Stimulated activated CD8-positive, alpha-beta memory T cell treated with anti-CD3 and anti-CD28 coated beads, Interleukin-12 subunit alpha, Interleukin-12 subunit beta, amount 100 ng/mL, for 24 hours (primary cell): ENCODE measurements around the gene TMEM151A.

Experiments used
- DNase-seq: peaks from one replicate; pipeline ENCODE4 v3.0.0-alpha.2; 2020; ENCODE audit errors: extremely low read depth

TMEM151A gene

DNA sequence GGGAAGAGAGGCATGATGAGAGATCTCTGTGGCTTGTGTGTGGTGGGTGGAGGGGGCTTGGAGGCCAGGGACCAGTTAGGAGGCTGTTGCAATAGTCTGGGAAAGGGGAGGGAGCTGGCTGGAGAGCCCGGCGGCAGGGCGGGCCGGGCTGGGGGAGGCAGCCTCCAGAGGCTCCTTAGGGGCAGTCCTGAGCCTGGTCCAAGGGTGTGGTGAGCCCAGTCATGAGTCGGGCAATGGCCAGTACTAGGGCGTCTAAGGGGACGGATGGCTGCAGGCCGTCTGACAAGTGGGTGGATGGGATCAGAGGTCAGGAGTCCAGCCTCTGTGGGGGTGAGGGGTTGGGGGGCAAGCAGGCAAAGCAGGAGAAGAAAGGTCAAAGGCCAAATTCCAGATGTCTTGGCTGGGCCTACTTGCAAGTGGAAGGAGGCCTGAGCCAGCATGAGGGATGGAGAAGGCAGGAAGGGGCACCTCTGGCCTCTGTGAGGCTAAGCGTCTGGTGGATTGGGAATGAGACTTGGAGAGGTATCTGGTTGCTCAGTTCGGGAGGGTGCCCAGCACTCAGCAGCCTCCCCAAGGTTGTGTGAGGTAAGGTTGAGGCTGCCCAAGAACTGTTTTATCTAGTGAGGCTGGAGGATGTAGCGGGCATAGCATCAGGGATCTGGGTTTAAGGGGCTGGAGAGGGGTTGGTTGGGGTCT lies 31.2 kb downstream of the TMEM151A start:
- no peak for DNase-seq

DNA sequence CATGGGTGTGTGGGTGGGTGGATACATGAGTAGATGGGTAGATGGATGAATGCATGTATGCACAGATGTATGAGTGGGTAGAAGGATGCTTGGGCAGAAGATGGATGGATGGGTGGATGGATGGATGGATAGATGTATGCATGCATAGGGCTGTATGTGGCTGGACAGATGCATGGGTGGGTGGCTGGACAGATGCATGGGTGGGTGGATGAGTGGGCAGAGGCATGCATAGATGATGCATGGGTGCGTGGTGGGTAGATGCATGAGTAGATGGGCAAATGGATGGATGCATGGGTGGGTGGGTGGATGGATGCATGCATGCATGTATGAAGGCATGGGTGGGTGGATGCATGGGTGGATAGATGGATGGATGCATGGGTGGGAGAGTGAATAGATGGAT lies 32.0 kb downstream of the TMEM151A start:
- DNase-seq = no peak

DNA sequence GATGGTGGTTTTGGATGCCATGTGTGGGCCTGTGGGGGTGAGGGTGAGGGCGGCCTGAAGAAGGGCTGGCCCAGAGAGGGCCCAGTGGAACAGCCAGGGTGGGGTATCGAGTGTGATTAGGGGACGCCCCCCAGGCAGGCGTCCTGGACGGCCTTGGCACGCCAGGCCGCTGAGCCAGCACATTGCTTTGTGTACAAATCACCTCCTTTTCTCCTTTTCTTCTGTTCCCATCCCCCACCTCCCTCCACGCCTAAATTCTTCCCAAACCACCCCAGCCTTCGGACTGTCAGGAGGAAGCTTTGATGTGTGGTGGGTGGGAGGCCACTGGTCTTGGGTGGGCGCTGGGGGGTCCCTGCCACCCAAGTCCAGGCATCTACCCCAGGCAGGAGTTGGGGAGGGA lies 33.0 kb downstream of the TMEM151A start:
- DNase-seq = no peak

GRCh38 chr11:66325263-66325671 lies 33.6 kb downstream of the TMEM151A start:
- DNase-seq = no peak

DNA sequence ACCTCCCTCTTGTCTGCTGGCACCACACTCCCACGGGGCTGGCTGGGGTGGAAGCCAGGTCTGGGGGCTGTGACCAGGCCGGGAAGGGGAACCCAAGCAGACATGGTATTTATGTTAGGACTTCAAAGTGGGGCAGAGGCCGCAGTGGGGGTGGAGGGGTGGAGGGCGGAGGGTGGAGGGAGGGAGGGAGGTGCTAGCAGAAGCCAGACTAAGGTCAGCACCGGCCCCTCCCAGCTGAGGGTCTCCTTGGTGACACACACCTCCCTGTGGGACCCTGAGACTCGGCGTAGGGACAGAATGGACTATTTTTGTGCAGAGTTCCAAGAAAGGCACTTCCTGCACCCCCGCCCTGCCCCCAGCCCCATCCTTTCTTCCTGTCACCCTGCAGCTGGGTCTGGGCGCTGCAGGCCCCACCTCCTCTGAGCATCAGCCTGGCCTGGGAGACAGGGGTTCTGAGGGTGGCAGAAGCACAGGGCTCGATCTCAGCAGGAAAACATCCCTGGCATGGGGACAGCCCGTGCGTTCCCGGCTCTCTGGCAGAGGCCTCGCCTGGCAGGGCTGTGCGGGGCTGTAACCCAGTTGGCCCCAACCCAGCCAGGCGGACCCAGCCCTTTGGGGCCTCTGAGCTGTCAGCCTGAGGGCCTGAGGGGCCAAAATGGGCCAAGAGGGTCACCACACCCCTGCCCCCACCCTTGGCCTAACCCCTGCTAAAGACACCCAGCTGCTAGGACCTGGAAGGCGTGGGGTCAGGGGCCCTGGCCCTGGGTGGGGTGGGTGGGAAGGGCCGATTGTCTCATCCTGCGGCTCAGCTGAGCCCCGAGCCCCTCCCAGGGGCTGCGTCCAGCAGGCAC lies 34.8 kb downstream of the TMEM151A start:
- no peak for DNase-seq

- no peak for DNase-seq
Observed at GRCh38 chr11:66327171-66328030, 35.7 kb downstream of the TMEM151A start.

GRCh38 chr11:66328031-66328301 lies 36.3 kb downstream of the TMEM151A start:
- DNase-seq = no peak

GRCh38 chr11:66328302-66329144 lies 36.8 kb downstream of the TMEM151A start:
- peak; percentile 48 for DNase-seq

- no peak for DNase-seq
Observed at GRCh38 chr11:66329165-66329673, 37.5 kb downstream of the TMEM151A start.

DNA sequence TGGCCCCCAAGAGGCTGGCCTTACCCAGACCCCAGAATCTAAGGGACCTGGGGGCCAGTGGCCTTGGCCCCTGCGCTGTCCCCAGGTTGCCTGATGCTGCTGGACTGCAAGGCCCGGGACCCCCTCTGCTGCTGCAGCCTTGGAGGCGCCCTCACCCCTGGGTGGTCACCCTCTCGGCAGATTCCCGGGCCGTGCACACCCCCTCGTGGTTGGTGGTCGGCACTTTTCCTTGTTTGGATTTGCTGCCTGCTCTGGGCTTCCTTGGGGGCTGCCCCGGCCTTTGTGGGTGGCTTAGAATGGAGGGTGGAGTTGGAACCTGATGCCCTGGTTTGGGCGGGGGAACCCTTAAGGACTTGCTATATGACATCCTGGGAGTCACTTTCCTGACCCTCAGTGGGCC lies 39.2 kb downstream of the TMEM151A start:
- DNase-seq = no peak

GRCh38 chr11:66331542-66332370 lies 40.1 kb downstream of the TMEM151A start:
- DNase-seq = no peak

- no peak for DNase-seq
Observed at GRCh38 chr11:66332371-66333219, 40.9 kb downstream of the TMEM151A start.

- no peak for DNase-seq
Observed at GRCh38 chr11:66333220-66333877, 41.7 kb downstream of the TMEM151A start.

DNA sequence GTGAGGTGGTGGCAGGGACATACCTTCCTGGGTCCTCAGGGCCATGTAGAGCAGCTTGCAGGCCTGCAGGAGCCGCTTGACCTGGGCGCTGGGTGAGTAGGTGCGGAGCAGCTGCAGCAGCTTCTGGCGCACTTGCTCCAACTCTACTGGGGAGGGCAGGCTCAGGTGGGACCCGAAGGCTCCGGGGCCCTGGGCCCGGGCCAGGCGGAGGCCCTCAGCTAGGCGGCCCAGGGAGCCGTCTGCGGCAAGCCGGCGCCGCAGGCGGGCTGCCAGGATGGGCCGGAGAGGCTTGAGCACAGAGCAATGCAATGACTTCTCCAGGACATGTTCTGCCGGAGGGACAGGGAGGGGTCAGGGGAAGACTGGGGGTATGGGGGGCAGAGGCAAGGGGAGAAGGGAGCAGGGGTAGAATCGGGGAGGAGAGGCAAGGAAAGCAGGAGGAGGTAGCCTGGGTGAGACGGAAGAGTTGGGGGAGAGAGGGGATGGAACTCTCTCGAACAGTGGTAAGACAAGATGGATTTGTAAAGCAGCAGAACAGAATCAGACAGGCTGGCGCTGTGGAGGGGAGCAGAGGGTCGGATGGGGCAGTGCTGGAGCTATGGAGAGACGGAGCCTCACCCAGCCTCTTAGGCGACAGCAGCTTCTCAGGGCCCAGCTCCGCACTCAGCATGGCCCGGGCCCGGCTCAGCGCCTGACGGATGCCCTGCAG lies 42.4 kb downstream of the TMEM151A start:
- no peak for DNase-seq

GRCh38 chr11:66334605-66335442 lies 43.1 kb downstream of the TMEM151A start:
- no peak for DNase-seq

GRCh38 chr11:66335531-66336233 lies 44.0 kb downstream of the TMEM151A start:
- no peak for DNase-seq
